ENCODE data around the gene ARL8A. TPM values are rescaled to one million over a fixed set of nuclear protein-coding genes. Genes with fewer than 3 reads are reported as not detected.

ARL8A gene
- total and polyA plus RNA-seq, 2 of the 4 experiments (the other 2 are of a cell fraction): 18.1 to 30.7 TPM

DNA sequence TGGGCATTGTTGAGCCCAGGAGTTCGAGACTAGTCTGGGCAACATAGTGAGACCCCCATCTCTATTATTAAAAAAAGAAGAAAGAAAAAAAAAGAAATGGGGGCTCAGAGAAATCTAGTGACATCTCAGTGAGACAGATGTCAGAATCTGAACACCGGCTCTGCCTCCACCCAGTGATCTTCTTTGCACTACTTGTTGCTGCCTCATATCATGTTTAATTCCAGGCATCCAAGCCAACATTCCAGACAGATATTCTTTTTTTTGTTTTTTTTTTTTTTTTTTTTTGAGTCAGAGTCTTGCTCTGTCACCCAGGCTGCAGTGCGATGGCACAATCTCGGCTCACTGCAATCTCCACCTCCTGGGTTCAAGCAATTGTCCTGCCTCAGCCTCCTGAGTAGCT lies 5.0 kb upstream of the ARL8A start:
- H3K9me1 ChIP-seq (ENCODE audit: insufficient read depth, low read length): no peaks in the 10 kb centered on the region

More for the DNA sequence above, 5.0 kb upstream of the ARL8A start:
- Histone ChIP-seq H4K20me1 (ENCODE audit: insufficient read depth, low read length) (no peaks in the 10 kb centered on the region), H3K27me3 (ENCODE audit: control insufficient read depth, insufficient read depth, low read length) (peaks cover 18% of the 10 kb centered on the region), H2AFZ (replicated peaks; ENCODE audit: low read length, poor library complexity) (no peak overlapping the region), H3K18ac (ENCODE audit: low read depth, low read length) (no peak overlapping the region), H3K36me3 (ENCODE audit: control insufficient read depth, insufficient read depth, low read length) (no peaks in the 10 kb centered on the region), H3K4me3 (ENCODE audit: insufficient read depth, low read depth, low read length) (no peak overlapping the region), H3K23ac (ENCODE audit: low read depth, low read length) (no peak overlapping the region), H3K9me3 (ENCODE audit: control insufficient read depth, insufficient read depth, low read length) (no peaks in the 10 kb centered on the region), H2AK9ac (replicated peaks; ENCODE audit: low read depth, low read length, poor library complexity) (no peak overlapping the region), H2AK5ac (ENCODE audit: low read depth, low read length) (no peak overlapping the region), H2BK15ac (ENCODE audit: low read depth, low read length) (no peak overlapping the region), H3K9ac (ENCODE audit: low read depth, low read length) (no peak overlapping the region), H3K4me2 (ENCODE audit: low read depth, low read length) (no peak overlapping the region), H2BK5ac (ENCODE audit: low read depth, low read length, poor library complexity, severe bottlenecking) (no peak overlapping the region), H4K5ac (ENCODE audit: low read depth, low read length) (no peak overlapping the region), H2BK20ac (ENCODE audit: low read depth, low read length) (no peak overlapping the region), H3K14ac (replicated peaks; ENCODE audit: low read depth, low read length) (no peak overlapping the region), H3K27ac (ENCODE audit: insufficient read depth, low read length) (no peak overlapping the region), H2BK120ac (ENCODE audit: low read depth, low read length) (no peak overlapping the region), H4K91ac (ENCODE audit: insufficient read depth, low read depth, low read length) (no peak overlapping the region), H3K4me1 (ENCODE audit: control insufficient read depth, insufficient read depth, low read length) (peaks cover 1% of the 10 kb centered on the region; the same call in 1 of the 2 replicates), H3K79me1 (ENCODE audit: low read depth in 1 of 2, low read length in 2 of 2) (peaks cover 0 to 4% of the 10 kb centered on the region in 2 experiments; a peak in 1 of 4 replicates), H3K4ac (ENCODE audit: low read depth, low read length) (no peak overlapping the region), H4K8ac (ENCODE audit: low read depth in 2 of 2, low read length in 2 of 2) (no peak overlapping the region), H3K56ac (ENCODE audit: extremely low read depth, insufficient read depth, low read length) (no peak overlapping the region)
- no peak for TF ChIP-seq POLR2A (IDR thresholded peaks at IDR 0.05; ENCODE audit: low read depth, low read length)
- TF ChIP-seq RFX5 (IDR thresholded peaks at IDR 0.05; ENCODE audit: low read depth, low read length): no peak
- TF ChIP-seq, protein P1, sequence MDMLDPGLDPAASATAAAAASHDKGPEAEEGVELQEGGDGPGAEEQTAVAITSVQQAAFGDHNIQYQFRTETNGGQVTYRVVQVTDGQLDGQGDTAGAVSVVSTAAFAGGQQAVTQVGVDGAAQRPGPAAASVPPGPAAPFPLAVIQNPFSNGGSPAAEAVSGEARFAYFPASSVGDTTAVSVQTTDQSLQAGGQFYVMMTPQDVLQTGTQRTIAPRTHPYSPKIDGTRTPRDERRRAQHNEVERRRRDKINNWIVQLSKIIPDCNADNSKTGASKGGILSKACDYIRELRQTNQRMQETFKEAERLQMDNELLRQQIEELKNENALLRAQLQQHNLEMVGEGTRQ (IDR thresholded peaks at IDR 0.05; ENCODE audit: low read depth, low read length): no peak
- no peak for TF ChIP-seq FOS (IDR thresholded peaks at IDR 0.05; ENCODE audit: low read depth, low read length)
- no peak for TF ChIP-seq RAD21 (IDR thresholded peaks at IDR 0.05; ENCODE audit: low read length)
- no peak for TF ChIP-seq NFE2L2 (IDR thresholded peaks at IDR 0.05; ENCODE audit: low read depth, low read length)
- TF ChIP-seq MAFK (IDR thresholded peaks at IDR 0.05; ENCODE audit: low read depth, low read length): no peak
- dilution Hi-C loops (cut with HindIII; ENCODE audit: low sequenced_read_pairs, unreplicated experiment) (no loop called here), in situ Hi-C loops (cut with MboI; ENCODE audit: low sequenced_read_pairs) (loop anchor here (25.0 kb wide), 1 partner anchor 612 kb away; the partner anchor contains the start of gene NAV1), intact Hi-C loops (cut with micrococcal nuclease) (no loop called here)
- DNase-seq (peak; percentile 28), ATAC-seq (ENCODE audit: low read depth) (peak; percentile 31)
- BruUV-seq (replicated peaks): no TSS peak
- WGBS, 2 experiments (ENCODE audit: extremely low coverage in 2 of 2, insufficient read length in 1 of 2): no CpG with 5 or more reads among the region's 4 CpGs
- POLR2A ChIA-PET (ENCODE audit: unreplicated experiment): no interaction called here
- CTCF ChIA-PET: no interaction called here

Measured in IMR-90 (cell line).